Measurements from ENCODE around the gene CNOT8.
"Not testable (repeated sequence)": the region's sequence is repeated elsewhere in the genome, so short reads cannot be mapped to it uniquely, and the experiment has no call there.

Gene CNOT8

GRCh38 chr5:154858297-154858971 is at the start of gene CNOT8:
TSS of gene CNOT8 (plus strand) at chr5:154858627. CDS start at chr5:154863279, 4,652 bp downstream.
- DNase-seq (ENCODE audit: low read depth in 2 of 2): peak; percentile 95 to 96

- no peak for DNase-seq (ENCODE audit: low read depth in 2 of 2)
Observed at GRCh38 chr5:154811239-154811638, 47.2 kb upstream of the CNOT8 start.

DNA sequence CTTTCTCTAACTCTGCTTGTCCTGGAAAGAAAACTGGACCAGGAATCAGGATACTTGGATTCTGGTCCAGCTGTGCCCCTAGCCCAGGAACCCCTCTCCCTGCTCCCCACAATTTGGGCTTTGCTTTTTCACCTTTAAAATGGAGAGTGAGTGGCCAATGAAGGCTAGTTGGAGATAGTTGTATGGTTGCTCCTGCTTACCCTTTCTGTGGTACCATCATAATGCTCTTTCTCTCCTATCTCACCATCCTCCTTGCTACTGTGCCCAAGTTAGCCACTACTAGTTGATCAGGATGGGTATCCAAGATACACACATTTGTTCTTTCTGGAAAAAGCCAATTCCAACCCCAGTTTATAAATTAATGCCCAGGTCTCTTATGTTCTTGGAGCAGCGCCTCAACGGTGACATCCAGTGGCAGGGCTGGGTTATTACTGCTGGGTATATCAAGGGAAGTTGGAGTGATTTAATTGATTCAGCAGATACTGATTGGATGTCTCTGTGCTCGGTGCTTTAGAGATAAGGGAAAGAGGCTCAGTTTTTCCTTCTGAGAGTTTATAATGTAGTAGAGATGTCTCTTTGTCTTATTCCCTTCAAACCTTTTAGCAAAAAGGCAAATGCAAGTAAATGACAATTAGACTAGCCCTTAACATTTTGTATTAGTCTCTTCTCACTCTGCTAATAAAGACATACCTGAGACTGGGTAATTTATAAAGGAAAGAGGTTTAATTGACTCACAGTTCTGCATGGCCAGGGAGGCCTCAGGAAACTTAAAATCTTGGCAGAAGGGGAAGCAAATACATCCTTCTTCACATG is 46.6 kb upstream of the CNOT8 start:
- DNase-seq (ENCODE audit: low read depth in 2 of 2): peak; percentile 16 to 18

DNA sequence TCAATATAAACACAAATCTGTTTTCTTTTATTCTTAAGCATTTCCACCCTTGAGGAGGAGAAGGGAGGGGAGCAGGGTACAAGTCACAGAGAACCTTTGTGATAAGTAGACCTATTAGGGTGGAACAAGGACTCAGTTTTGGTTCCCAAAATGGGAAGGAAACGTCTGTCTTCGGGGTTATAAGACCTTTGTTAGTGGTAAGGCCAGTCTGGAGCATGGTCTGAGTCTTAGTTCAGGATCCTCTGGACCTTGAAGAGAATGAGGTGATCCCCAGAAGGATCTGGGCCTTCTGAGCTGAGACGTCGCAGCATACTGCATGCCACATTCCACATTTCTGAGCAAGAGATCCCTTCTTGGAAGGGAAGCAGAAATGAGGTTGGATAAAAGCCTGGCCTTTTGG is 45.3 kb upstream of the CNOT8 start:
- DNase-seq (ENCODE audit: low read depth in 2 of 2): no peak

DNA sequence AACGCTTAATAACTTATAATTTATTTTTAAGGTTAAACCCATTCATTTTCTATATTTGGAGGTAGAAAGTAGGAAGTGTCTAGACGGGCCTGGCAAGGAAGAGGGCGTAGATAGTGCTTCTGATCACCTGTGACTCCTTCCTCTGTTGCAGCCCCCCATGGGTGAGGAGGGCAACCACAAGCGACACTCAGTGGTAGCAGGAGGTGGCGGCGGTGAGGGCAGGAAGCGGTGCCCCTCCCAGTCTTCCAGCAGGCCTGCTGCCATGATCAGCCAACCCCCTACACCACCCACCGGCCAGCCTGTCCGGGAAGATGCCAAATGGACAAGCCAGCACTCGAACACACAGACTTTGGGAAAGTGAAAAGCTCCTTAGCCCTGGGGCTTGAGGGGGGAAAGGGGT is 44.7 kb upstream of the CNOT8 start:
- no peak for DNase-seq (ENCODE audit: low read depth in 2 of 2)

GRCh38 chr5:154815025-154815424 is 43.4 kb upstream of the CNOT8 start:
- no peak for DNase-seq (ENCODE audit: low read depth in 2 of 2)

DNA sequence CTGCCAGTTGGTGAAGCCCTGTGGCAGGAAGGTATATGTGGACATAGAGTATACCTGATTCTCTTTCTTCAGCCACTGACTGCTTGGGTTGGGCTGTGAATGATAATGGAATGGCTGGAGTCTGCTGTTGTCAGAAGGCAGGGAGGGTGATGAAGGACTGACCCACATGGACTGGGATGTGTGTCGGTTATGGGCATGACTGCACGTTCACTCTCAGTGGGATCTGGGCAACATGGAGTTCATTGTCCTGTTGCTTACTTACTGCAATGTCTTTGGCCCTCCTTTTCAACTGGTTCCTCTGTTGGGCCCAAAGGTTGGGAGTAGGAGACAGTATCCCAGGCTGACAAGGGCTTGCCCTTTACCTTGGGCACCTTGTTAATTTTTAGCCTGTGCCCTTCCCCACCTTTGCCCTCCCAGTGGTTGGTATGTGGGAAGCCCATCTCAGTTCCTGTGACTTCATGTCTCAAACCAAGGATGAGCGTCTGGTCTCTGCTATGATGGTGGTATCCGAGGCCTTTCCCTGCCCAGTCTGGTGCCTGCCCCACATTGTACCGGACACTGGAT is 42.7 kb upstream of the CNOT8 start:
- DNase-seq (ENCODE audit: low read depth in 2 of 2): no peak

- DNase-seq (ENCODE audit: low read depth in 2 of 2): no peak
Observed at GRCh38 chr5:154816891-154817492, 41.4 kb upstream of the CNOT8 start.

- DNase-seq (ENCODE audit: low read depth in 2 of 2): no peak
Observed at GRCh38 chr5:154817815-154818214, 40.6 kb upstream of the CNOT8 start.

GRCh38 chr5:154818471-154819116 is 39.8 kb upstream of the CNOT8 start:
- DNase-seq (ENCODE audit: low read depth in 2 of 2): no peak

GRCh38 chr5:154819546-154819945 is 38.9 kb upstream of the CNOT8 start:
- DNase-seq (ENCODE audit: low read depth in 2 of 2): no peak

DNA sequence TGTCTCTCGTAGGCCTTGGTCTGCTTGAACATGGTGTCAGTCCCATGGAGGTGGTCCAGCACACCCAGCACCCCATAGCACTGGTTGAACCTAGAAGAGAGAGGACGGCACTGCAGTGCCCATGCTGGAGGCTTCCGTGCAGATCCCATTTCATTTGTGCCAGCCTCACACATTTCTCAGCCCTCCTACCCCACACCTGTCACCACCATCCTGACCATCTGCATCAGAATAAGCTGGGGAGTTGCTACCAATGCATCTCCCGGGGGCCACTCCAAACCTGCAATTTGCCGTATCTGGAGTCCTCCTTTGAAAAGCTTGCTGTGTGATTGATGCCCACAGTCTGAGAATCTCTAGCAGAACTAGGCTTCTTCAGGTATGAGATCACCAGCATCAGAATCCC is 38.0 kb upstream of the CNOT8 start:
- no peak for DNase-seq (ENCODE audit: low read depth in 2 of 2)

GRCh38 chr5:154822896-154823295 is 35.5 kb upstream of the CNOT8 start:
- not testable (repeated sequence) for DNase-seq (ENCODE audit: low read depth in 2 of 2)

DNA sequence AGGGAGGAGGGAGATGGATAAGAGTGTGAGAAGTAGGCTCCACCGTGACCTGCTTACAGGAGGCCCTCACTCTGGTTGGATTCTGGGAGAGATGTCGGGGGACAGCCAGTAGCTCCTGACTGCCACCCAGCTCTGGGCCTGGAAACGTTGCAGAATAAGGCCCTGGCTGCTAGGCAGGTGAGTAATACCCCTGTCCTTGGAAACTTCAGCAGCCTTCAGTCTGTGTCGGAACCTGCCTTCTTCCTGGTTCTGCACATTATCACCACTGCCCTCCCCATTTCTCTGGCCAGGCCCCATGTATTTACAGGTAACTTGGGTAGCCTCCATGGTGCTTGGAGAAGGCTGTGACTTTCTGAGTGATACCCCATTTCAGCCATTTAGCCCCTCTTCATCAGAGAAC is 34.8 kb upstream of the CNOT8 start:
- DNase-seq (ENCODE audit: low read depth in 2 of 2): no peak

- DNase-seq (ENCODE audit: low read depth in 2 of 2): no peak
Observed at GRCh38 chr5:154824070-154824469, 34.4 kb upstream of the CNOT8 start.

- no peak for DNase-seq (ENCODE audit: low read depth in 2 of 2)
Observed at GRCh38 chr5:154829181-154829588, 29.2 kb upstream of the CNOT8 start.

GRCh38 chr5:154829589-154830218 is 28.7 kb upstream of the CNOT8 start:
- no peak for DNase-seq (ENCODE audit: low read depth in 2 of 2)

DNA sequence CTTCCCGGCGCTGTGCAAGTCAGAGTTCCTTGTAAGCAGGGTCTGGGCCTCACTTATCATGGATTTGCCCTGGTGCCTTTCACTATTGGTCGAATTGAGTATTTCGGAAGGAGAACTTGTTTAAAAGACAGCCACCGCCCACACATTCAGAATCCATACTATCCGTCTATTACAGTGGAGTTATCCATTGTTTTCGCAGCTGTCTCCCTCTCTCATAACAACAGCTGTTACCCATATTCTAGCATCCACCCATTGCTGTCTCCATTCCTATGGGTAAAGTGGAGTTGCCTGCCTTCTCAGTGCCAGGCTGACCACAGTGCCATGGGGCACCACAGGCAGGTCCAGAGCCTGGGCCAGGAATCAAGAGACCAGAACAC is 28.2 kb upstream of the CNOT8 start:
- DNase-seq (ENCODE audit: low read depth in 2 of 2): no peak

DNA sequence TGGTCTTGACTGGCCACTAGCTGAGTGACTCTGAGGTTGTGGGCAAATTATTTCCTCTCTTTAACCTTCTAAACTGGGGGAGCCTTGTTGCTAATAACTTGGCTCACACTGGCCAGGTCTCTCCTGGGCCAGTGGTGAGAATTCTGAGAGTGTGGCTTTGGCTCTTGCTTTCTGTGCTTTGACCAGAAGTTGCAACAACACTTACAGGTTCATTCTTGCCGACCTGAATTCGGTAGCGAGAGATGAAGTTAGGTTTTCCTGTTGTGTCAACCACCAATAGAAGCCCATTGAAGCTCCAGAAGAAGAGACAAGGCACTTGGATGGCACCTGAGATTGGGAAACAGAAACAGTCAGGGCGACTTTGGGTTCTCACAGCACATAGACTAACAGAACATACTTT is 27.8 kb upstream of the CNOT8 start:
- DNase-seq (ENCODE audit: low read depth in 2 of 2): no peak

GRCh38 chr5:154831451-154831850 is 27.0 kb upstream of the CNOT8 start:
- DNase-seq (ENCODE audit: low read depth in 2 of 2): no peak

DNA sequence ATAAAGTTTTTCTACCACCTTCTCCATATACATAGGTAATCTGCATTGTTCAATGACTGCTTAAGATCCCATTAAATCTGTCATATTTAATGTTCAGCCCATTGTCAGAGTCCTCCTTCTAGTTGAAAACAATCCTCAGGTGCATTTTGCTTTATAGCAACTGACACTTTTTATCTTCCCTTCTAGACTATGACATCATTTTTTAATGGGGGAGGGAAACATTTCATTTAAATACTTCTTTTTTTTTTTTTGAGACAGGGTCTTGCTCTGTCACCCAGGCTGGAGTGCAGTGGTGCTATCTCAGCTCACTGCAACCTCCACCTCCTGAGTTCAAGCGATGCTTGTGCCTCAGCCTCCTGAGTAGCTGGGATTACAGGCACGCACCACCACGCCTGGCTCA is 25.6 kb upstream of the CNOT8 start:
- DNase-seq (ENCODE audit: low read depth in 2 of 2): not testable (repeated sequence)

GRCh38 chr5:154834053-154834452 is 24.4 kb upstream of the CNOT8 start:
- no peak for DNase-seq (ENCODE audit: low read depth in 2 of 2)

Data from fibroblast of skin of left biceps (primary cell).